ENCODE measurements around the gene DISC1. TPM values are rescaled to one million over a fixed set of nuclear protein-coding genes. Genes with fewer than 3 reads are reported as not detected.

DISC1 gene
- total RNA-seq, 4 donors from 2014 or later, result 9.6 to 27.9 (median 13.0) TPM

DNA sequence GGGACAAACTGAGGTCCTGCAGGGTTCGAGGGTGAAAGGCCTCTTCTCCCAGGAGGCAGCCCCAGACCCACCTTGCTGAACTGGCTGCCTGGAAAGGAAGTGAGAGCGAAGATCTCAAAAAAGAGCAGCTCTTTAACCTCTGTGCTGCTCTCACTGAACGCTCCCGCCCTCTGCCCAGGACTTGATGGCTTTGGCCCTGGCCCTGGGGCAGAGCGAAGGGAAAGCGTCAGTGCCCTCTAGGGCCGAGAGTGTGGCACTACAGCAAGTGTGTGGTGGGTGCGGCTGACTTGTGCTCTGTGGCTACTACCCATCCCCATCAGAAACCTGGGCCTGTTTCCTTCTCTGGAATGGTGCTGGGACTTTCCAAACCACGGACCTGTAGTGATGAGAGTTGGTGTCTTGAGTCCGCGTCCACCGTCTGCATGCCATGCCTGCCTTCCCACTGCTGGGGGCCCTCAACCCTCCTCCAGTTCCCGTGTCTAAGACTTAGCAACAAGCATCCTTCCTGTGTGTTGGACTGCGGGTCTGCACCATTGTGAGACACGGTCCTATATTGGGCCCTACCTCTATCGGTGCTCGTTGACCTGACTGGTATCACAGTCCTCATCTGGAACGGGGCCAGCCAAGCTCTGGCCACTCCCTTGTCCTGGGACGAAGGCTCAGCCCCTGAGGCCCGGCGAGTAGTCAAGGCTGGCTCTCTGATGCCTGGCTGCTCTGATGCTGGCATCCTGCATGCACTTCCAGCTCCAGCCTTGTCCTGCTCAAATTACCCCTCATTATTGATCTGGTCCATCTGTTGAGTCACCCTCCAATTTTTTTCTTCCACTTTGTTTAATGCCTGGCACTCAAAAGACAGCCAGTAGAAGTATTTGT is 180.3 kb downstream of the DISC1 start:
- no peak for DNase-seq (ENCODE audit: low spot score)
- ATAC-seq (ENCODE audit: low FRiP score), result peak; percentile 13
- TF ChIP-seq, protein P1, sequence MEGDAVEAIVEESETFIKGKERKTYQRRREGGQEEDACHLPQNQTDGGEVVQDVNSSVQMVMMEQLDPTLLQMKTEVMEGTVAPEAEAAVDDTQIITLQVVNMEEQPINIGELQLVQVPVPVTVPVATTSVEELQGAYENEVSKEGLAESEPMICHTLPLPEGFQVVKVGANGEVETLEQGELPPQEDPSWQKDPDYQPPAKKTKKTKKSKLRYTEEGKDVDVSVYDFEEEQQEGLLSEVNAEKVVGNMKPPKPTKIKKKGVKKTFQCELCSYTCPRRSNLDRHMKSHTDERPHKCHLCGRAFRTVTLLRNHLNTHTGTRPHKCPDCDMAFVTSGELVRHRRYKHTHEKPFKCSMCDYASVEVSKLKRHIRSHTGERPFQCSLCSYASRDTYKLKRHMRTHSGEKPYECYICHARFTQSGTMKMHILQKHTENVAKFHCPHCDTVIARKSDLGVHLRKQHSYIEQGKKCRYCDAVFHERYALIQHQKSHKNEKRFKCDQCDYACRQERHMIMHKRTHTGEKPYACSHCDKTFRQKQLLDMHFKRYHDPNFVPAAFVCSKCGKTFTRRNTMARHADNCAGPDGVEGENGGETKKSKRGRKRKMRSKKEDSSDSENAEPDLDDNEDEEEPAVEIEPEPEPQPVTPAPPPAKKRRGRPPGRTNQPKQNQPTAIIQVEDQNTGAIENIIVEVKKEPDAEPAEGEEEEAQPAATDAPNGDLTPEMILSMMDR (IDR thresholded peaks at IDR 0.05), result no peak

DNA sequence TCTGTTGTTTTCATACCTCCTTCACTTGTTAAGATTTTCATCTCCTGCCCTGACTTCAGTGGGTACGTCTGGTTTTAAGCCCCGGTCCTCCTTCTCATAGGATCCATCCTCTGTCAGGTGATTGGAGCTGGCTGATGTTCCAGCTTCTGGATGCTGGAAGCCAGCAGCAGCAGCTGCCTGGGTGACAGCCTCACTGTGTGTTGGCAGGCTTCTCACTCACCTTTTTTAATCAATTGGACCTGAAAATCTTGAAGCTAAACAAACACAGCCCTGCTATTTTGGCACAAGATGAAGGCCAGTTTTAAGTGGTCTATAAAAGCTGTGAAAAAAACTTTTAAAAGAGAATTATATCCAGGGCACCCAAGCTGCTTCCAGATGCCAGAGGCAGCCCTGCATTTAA is 181.0 kb downstream of the DISC1 start:
- TF ChIP-seq, protein P1 (IDR thresholded peaks at IDR 0.05), result no peak
- DNase-seq (ENCODE audit: low spot score), result no peak
- ATAC-seq (ENCODE audit: low FRiP score), result no peak

DNA sequence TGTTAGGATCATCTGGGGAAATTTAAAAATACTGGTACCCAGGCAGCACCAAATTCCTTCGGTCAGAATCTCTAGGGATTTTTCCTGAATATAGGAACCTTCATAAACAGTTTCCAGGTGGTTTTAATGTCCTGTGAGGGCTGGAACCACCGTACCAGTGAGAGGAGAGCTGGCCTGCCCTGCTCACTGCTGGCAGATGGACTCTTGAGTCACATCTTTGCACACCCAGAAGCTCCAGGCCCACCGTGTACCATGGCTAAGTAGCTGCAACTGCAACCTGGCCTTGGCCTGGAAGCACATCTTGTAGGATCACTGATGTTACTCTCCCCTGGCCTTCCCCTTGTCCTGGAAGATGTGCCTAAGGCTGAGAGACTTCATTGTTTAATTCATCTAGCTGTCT is 181.5 kb downstream of the DISC1 start:
- no peak for ATAC-seq (ENCODE audit: low FRiP score)
- TF ChIP-seq, protein P1 (IDR thresholded peaks at IDR 0.05), result no peak

DNA sequence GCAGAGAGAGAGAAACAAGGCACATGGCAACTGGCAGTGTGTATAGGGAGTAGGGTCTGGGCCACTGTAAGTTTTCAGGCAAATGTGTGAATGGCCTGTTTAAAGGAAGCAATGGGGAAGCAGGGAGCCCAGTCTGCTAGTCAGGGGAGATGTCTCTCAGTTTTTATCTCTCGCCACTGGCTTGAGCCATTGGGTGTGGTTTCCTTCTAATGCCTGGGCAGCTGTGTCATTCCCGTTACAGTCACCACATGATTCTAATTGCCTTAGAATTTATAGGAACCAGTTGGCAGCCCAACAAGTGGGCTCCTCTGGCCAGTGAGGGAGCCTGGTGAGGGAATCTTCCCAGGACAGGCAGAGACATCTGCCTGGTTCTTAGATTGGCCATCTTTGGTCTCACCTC is 182.4 kb downstream of the DISC1 start:
- DNase-seq (ENCODE audit: low spot score), result no peak
- TF ChIP-seq, protein P1 (IDR thresholded peaks at IDR 0.05), result no peak
- ATAC-seq (ENCODE audit: low FRiP score), result peak; percentile 11

More for the DNA sequence above, 181.5 kb downstream of the DISC1 start:
- DNase-seq (ENCODE audit: low spot score), result no peak

DNA sequence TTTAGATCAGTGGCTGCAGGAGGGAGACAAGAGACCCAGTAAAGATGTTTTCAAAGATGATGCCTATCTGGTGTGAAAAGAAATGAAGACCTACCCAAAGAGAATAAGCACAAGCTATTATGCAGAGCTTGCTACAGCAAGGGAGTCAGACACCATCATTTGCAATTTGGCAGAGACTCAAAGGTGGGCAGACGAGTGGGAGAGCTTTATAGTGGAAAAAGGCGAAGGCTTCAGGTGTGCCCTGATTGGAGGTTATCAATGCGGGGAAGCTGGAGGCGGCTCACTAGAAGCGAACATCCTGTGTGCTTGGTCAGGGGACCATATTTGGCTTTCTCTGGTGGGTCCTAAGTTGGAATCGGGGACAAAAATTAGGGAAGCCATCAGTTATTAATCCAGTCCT is 183.8 kb downstream of the DISC1 start:
- TF ChIP-seq, protein P1 (IDR thresholded peaks at IDR 0.05), result no peak
- ATAC-seq (ENCODE audit: low FRiP score), result no peak
- DNase-seq (ENCODE audit: low spot score), result no peak

DNA sequence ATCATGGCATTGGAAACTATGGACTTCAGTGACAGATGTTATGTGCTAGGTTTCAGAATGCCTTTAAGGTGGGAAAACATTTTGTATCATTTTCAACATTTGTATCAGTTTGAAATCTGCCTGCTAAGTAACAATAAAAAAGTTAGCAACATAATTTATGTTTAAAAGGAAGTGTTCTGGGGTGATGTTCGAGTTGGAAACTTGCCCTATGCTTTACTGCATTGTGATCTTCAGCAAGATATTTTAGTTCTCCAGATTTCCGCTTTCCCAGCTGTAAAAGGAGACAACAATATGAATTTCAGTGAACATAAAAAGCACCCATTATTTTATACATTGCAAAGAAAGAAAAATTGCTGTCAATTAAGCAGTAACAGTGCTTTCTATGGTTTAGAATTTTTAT is 187.4 kb downstream of the DISC1 start:
- ATAC-seq (ENCODE audit: low FRiP score), result no peak
- TF ChIP-seq, protein P1 (IDR thresholded peaks at IDR 0.05), result no peak
- DNase-seq (ENCODE audit: low spot score), result no peak

DNA sequence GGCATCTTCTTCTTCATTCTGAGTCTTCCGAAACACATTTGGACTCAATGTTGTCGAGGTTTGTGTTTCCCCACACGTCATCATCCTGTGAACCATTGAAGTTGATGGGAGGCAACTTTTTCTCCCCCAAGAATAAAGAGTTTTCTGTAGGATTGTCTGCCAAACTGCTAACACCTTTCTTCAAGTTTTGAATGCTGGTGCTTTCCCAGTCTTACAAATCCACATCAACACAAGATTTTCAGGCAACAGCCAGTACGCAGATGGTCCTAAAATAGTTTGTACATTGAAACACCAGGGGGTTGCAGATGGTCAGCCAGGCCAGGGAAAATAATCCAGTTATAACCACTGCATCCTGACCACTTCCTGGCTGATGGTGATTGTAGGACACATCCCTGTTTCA is 187.9 kb downstream of the DISC1 start:
- DNase-seq (ENCODE audit: low spot score), result no peak
- TF ChIP-seq, protein P1 (IDR thresholded peaks at IDR 0.05), result no peak
- no peak for ATAC-seq (ENCODE audit: low FRiP score)

Data from omental fat pad (tissue), 4 donors.